Hepatic stellate cell (primary cell): ENCODE measurements around the gene METTL2B.
"Not testable (repeated sequence)": the region's sequence is repeated elsewhere in the genome, so short reads cannot be mapped to it uniquely, and the experiment has no call there.

Experiments used
- DNase-seq: peaks from one replicate; pipeline ENCODE4 v3.0.0; 2011; ENCODE audit warnings: low spot score

Gene METTL2B

DNA sequence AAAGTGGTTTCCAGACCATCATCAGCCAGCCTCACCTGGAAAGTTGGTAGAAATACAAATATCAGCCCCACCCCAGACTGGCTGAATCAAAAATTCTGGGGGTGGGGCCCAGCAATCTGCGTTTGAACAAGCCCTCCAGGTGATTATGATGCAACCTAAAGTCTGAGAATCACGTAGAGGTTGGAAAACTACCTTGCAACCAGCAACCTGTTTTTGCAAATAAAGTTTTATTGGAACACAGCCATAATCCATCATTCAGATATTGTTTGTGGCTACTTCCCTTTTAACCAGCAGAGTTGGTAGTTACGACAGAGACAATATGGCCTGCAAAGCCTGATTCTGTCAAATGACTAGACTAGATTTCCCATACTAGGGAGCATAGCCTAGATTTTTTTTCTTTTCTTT is 49.5 kb downstream of the METTL2B start:
- DNase-seq = not testable (repeated sequence)

GRCh38 chr7:128529191-128529590 is 52.6 kb downstream of the METTL2B start:
- not testable (repeated sequence) for DNase-seq

GRCh38 chr7:128530121-128530854 is 53.7 kb downstream of the METTL2B start:
- peak; percentile 29 for DNase-seq

DNA sequence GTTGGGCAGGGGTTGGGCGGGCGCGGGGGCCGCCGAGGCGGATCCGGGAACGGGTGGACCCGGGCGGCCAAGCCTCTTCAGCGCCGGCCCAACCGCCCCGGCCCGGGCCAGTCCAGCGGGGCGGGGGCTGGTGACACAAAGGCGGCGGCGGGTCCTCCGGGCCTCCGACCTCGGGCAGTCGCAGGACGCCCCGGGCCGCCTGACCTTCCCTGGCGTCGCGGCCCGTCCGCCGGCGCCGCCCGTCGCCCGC is 54.2 kb downstream of the METTL2B start:
- DNase-seq = no peak

DNA sequence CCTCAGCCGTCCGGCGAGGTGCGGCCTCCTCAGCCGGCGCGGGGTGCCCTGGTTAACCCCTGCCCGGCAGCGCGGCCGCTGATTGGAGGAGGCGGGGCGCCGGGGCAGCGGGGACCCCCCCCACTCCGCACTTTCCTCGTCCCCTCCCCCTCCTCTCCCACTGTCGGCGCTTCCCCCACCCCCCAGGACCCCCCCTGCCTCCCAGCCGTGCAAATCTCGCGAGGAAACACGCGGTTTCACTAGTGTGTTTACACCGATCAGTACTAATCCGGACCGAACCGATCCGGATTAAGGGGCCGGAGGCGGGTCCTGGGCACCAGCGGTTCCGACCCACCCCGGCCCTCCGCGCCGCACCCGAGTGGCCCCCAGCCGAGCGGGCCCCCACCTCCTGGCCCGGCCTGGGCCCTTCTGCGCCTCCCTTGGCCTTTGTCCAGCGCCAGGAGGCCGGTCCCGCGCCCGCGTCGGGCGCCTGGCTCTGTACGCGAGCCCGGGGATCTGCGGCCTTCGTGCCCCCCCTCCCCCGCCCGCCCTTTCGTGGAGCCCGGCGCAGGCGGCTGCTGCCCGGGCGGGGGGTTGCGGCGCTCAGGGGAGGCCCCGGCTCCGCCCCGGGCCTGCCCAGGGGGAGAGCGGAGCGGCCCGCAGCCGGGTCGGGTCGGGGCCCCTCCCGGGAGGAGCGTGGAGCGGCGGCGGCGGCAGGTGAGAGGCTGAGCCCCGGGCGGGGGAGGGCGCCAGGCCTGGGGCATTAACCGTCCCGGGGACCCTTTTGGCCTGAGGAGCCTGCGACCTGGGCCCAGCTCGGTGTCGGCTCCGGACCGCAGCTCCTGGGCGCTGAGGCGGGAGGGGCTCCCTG is 54.8 kb downstream of the METTL2B start:
- peak; percentile 83 for DNase-seq

GRCh38 chr7:128531955-128532478 is 55.5 kb downstream of the METTL2B start:
- DNase-seq = not testable (repeated sequence)

- DNase-seq = peak; percentile 32
Observed at GRCh38 chr7:128532956-128533355, 56.4 kb downstream of the METTL2B start.

- DNase-seq = not testable (repeated sequence)
Observed at GRCh38 chr7:128537410-128537809, 60.9 kb downstream of the METTL2B start.

DNA sequence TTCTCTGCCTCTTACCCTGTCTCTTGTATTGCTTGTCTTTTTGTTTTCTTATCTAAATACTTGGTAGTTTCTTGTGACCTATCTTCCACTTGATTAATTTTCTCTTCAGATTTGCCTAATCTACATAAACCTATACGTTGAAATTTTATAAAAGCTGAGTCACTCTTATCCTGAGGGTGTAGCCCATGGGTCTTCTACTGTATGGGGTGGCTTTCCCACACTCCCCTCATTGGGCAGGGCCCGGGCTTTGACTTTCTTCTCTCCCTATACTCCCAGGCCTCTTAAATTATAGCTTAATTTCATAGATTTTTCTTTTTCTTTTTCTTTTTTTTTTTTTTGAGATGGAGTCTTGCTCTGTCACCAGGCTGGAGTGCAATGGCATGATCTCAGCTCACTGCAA is 66.0 kb downstream of the METTL2B start:
- not testable (repeated sequence) for DNase-seq

DNA sequence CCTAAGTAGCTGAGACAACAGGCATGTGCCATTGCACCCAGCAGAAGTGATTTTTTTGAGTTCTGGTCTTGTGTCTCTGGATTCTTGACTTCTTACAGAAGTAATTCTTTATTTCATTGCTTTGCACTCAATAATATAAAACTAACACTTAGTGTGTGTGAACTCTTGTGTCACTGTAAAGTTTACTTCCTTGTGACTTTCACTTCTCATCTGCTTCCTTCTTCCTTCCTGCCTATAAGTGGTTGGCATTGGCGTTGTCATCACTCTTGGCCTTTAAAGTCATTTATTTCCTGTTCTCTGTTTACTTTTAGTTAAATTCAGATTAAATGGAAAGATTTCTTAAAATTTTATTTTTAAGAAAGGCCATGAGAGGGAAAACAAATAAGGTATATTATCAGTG is 66.8 kb downstream of the METTL2B start:
- DNase-seq = not testable (repeated sequence)

- DNase-seq = not testable (repeated sequence)
Observed at GRCh38 chr7:128546319-128546851, 69.8 kb downstream of the METTL2B start.

GRCh38 chr7:128550920-128551319 is 74.4 kb downstream of the METTL2B start:
- DNase-seq = no peak

GRCh38 chr7:128554394-128554793 is 77.8 kb downstream of the METTL2B start:
- not testable (repeated sequence) for DNase-seq
